CD4-positive, alpha-beta T cell treated with Interleukin-4 for 1 hour (primary cell): ENCODE results near the gene NOC4L.

Experiments
- DNase-seq, 2 donors: peaks; one replicate each; pipeline ENCODE4 v3.0.0-alpha.2; 2020 to 2022

Gene NOC4L

DNA sequence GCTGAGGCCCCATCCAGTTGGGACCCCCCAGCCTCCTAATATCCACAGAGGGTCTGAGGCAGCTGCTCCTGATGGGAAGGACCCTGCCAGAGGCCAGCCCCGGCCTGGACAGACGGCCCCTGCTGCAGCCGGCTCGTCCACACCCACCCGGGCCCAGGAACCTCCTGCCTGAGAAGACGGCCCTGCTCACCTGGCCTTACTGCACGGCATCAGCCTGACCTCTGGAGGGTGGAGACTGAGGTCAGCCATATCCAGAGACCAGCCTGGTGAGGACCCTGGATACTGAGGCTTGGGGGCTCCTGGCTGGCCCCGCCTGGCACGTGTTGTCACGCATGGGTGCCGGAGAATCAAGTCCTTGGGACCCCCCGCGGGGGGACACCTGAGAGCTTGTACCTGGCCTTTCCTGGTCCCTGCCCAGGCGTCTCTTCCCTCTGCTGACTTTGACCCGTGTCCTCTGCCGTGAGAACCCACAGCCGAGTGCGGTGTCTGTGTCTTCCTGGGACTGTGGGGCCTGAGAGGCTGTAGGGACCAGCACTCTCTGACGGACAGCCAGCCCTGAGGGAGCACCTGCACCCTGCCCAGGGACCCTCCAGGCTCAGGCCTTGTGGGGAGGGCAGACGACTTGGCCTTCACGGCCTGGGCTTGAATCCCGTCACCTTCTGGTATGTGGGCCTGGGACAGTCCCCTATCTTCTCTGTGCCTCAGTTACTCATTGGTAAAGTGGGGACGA is 57.3 kb downstream of the NOC4L start:
- DNase-seq = no peak
